NCI-H2196 treated with DMSO at 0.1 percent for 48 hours (cell line): ENCODE measurements around the gene STX7.

Experiments
- DNase-seq: peaks from one replicate; lab custom pipeline; 2025; ENCODE audit not compliant: unreplicated experiment; lab: John Stamatoyannopoulos, UW

The STX7 gene

GRCh38 chr6:132478266-132478665 is 34.6 kb downstream of the STX7 start:
- DNase-seq = no peak

- no peak for DNase-seq
Measured at GRCh38 chr6:132476688-132477087, 36.2 kb downstream of the STX7 start.

GRCh38 chr6:132475925-132476324 is 37.0 kb downstream of the STX7 start:
- DNase-seq = no peak

- DNase-seq = no peak
Measured at GRCh38 chr6:132471787-132472186, 41.1 kb downstream of the STX7 start.

- no peak for DNase-seq
Measured at GRCh38 chr6:132466952-132467351, 46.0 kb downstream of the STX7 start.

- no peak for DNase-seq
Measured at GRCh38 chr6:132465530-132466485, 47.1 kb downstream of the STX7 start.

- no peak for DNase-seq
Measured at GRCh38 chr6:132464538-132465256, 48.2 kb downstream of the STX7 start.

GRCh38 chr6:132461958-132462357 is 51.0 kb downstream of the STX7 start:
- DNase-seq = no peak

GRCh38 chr6:132459605-132459952 is 53.3 kb downstream of the STX7 start:
- no peak for DNase-seq

- no peak for DNase-seq
Measured at GRCh38 chr6:132458887-132459604, 53.9 kb downstream of the STX7 start.

- DNase-seq = no peak
Measured at GRCh38 chr6:132456700-132457143, 56.2 kb downstream of the STX7 start.

- DNase-seq = no peak
Measured at GRCh38 chr6:132446855-132447241, 66.1 kb downstream of the STX7 start.

GRCh38 chr6:132446141-132446854 is 66.6 kb downstream of the STX7 start:
- no peak for DNase-seq

- DNase-seq = no peak
Measured at GRCh38 chr6:132445201-132445951, 67.5 kb downstream of the STX7 start.

- no peak for DNase-seq
Measured at GRCh38 chr6:132443206-132443605, 69.7 kb downstream of the STX7 start.

GRCh38 chr6:132430110-132430509 is 82.8 kb downstream of the STX7 start:
- no peak for DNase-seq

GRCh38 chr6:132425176-132425575 is 87.7 kb downstream of the STX7 start:
- DNase-seq = no peak

GRCh38 chr6:132423839-132424238 is 89.1 kb downstream of the STX7 start:
- no peak for DNase-seq

- no peak for DNase-seq
Measured at GRCh38 chr6:132418235-132418965, 94.5 kb downstream of the STX7 start.

GRCh38 chr6:132414761-132415160 is 98.2 kb downstream of the STX7 start:
- DNase-seq = no peak
